LHCN-M2 (cell line): ENCODE data around the gene RAB4A. TPM values are rescaled to one million over a fixed set of nuclear protein-coding genes. Genes with fewer than 3 reads are reported as not detected.

Source experiments
- DNase-seq: peaks from one replicate; pipeline ENCODE4 v3.0.0-alpha.2; 2012; ENCODE audit warnings: low read depth
- polyA plus RNA-seq: library from polyadenylated mRNA; unstranded; fragments of >200 nt; gene quantifications from one replicate; pipeline ENCODE4 v1.2.1, GENCODE V29; 2012; ENCODE audit warnings: missing spikeins
- total RNA-seq: library from RNA; depleted of rRNA; stranded (reverse); fragments of >200 nt; gene quantifications from 2 replicates; pipeline ENCODE4 v1.2.3, GENCODE V29; 2014; rRNA removed

Gene RAB4A
- total RNA-seq = 14.3 and 17.1 TPM in 2 replicates
- polyA plus RNA-seq = 15.9 TPM

- DNase-seq = peak; percentile 63
Measured at GRCh38 chr1:229270547-229271447, at the start of gene RAB4A. Gene RAB4A (plus strand): TSS chr1:229271111. CDS start chr1:229271340, 229 bp downstream.

- no peak for DNase-seq
Measured at GRCh38 chr1:229222081-229222480, 48.8 kb upstream of the RAB4A start.

- DNase-seq = no peak
Measured at GRCh38 chr1:229223498-229223897, 47.4 kb upstream of the RAB4A start.

- no peak for DNase-seq
Measured at GRCh38 chr1:229224308-229224707, 46.6 kb upstream of the RAB4A start.

GRCh38 chr1:229225331-229225782, 45.6 kb upstream of the RAB4A start:
- DNase-seq = no peak

- DNase-seq = no peak
Measured at GRCh38 chr1:229226796-229227195, 44.1 kb upstream of the RAB4A start.

GRCh38 chr1:229227298-229227919, 43.5 kb upstream of the RAB4A start:
- peak; percentile 48 for DNase-seq

- no peak for DNase-seq
Measured at GRCh38 chr1:229228522-229228921, 42.4 kb upstream of the RAB4A start.

GRCh38 chr1:229229137-229229720, 41.7 kb upstream of the RAB4A start:
- peak; percentile 46 for DNase-seq

GRCh38 chr1:229229721-229230139, 41.2 kb upstream of the RAB4A start:
- peak; percentile 33 for DNase-seq

GRCh38 chr1:229230140-229230892, 40.6 kb upstream of the RAB4A start:
- DNase-seq = no peak

- peak; percentile 67 for DNase-seq
Measured at GRCh38 chr1:229230893-229231753, 39.8 kb upstream of the RAB4A start.

- DNase-seq = peak; percentile 32
Measured at GRCh38 chr1:229231754-229232119, 39.2 kb upstream of the RAB4A start.

- no peak for DNase-seq
Measured at GRCh38 chr1:229234870-229235472, 35.9 kb upstream of the RAB4A start.

GRCh38 chr1:229237320-229237719, 33.6 kb upstream of the RAB4A start:
- no peak for DNase-seq

- no peak for DNase-seq
Measured at GRCh38 chr1:229238231-229238630, 32.7 kb upstream of the RAB4A start.

GRCh38 chr1:229238674-229239415, 32.1 kb upstream of the RAB4A start:
- DNase-seq = peak; percentile 70

- DNase-seq = no peak
Measured at GRCh38 chr1:229240532-229240931, 30.4 kb upstream of the RAB4A start.

- DNase-seq = no peak
Measured at GRCh38 chr1:229241390-229241789, 29.5 kb upstream of the RAB4A start.
